GM12878 (cell line): ENCODE results near the gene CYSRT1. TPM values are rescaled to one million over a fixed set of nuclear protein-coding genes. Genes with fewer than 3 reads are reported as not detected.
A peak's percentile ranks its signal among the peaks of the same experiment; 100 is the strongest.

Source experiments
- ATF2 ChIP-seq: IDR thresholded peaks from 2 replicates; pipeline ENCODE4 v1.6.1; 2012; ENCODE audit warnings: low read length, inconsistent platforms
- E4F1 ChIP-seq: fragments of 450-650 bp; IDR thresholded peaks from 2 replicates; pipeline ENCODE4 v1.6.1; 2018; ENCODE audit warnings: borderline replicate concordance, mild to moderate bottlenecking; ENCODE audit not compliant: partially characterized antibody
- FOXK2 ChIP-seq: fragments of 450-650 bp; IDR thresholded peaks from 2 replicates; pipeline ENCODE4 v1.6.1; 2017; ENCODE audit warnings: mild to moderate bottlenecking, moderate library complexity
- FOXM1 ChIP-seq: IDR thresholded peaks from 2 replicates; pipeline ENCODE4 v1.6.1; 2012; ENCODE audit warnings: low read depth, mild to moderate bottlenecking, inconsistent platforms, low read length, moderate library complexity
- GATAD2B ChIP-seq: fragments of 450-650 bp; conservative IDR thresholded peaks from 2 replicates; pipeline ENCODE4 v1.6.1; 2017; ENCODE audit warnings: low read depth, mild to moderate bottlenecking, moderate library complexity
- HDAC2 ChIP-seq: fragments of 200-600 bp; sonication (generic); IDR thresholded peaks from 2 replicates; pipeline ENCODE4 v1.6.1; 2017
- IKZF1 ChIP-seq: fragments of 450-650 bp; conservative IDR thresholded peaks from 2 replicates; pipeline ENCODE4 v1.6.1; 2017; ENCODE audit warnings: antibody characterized with exemption, mild to moderate bottlenecking
- JUNB ChIP-seq: IDR thresholded peaks from 2 replicates; pipeline ENCODE4 v1.6.1; 2016; ENCODE audit warnings: antibody characterized with exemption, mild to moderate bottlenecking
- NFYA ChIP-seq: IDR thresholded peaks from 2 replicates; pipeline ENCODE4 v1.6.1; 2011; ENCODE audit warnings: low read depth, mild to moderate bottlenecking, low read length, improper control_type of control experiment, borderline replicate concordance
- PRDM15 ChIP-seq: fragments of 450-650 bp; formaldehyde crosslinking; IDR thresholded peaks from 2 replicates; pipeline ENCODE4 v1.4.0; 2020; ENCODE audit warnings: mild to moderate bottlenecking, moderate library complexity
- RFX5 ChIP-seq: IDR thresholded peaks from 2 replicates; pipeline ENCODE4 v1.6.1; 2011; ENCODE audit warnings: low read depth, low read length, improper control_type of control experiment
- SMARCA5 ChIP-seq: fragments of 450-650 bp; IDR thresholded peaks from 2 replicates; pipeline ENCODE4 v1.6.1; 2017; ENCODE audit warnings: mild to moderate bottlenecking
- STAT1 ChIP-seq: fragments of 450-650 bp; conservative IDR thresholded peaks from 2 replicates; pipeline ENCODE4 v1.6.1; 2014; ENCODE audit warnings: antibody characterized with exemption, mild to moderate bottlenecking
- SUZ12 ChIP-seq: fragments of 200-600 bp; sonication (generic); IDR thresholded peaks from one replicate; pipeline ENCODE4 v1.6.1; 2018; ENCODE audit warnings: antibody characterized with exemption, mild to moderate bottlenecking; ENCODE audit not compliant: unreplicated experiment
- YY1 ChIP-seq: IDR thresholded peaks from 2 replicates; pipeline ENCODE4 v1.6.1; 2011; ENCODE audit warnings: low read depth, mild to moderate bottlenecking, low read length
- ZNF217 ChIP-seq: fragments of 450-650 bp; IDR thresholded peaks from 2 replicates; pipeline ENCODE4 v1.6.1; 2017; ENCODE audit warnings: antibody characterized with exemption, mild to moderate bottlenecking
- ZNF24 ChIP-seq: fragments of 450-650 bp; IDR thresholded peaks from 2 replicates; pipeline ENCODE4 v1.6.1; 2017; ENCODE audit warnings: antibody characterized with exemption, mild to moderate bottlenecking
- ZNF687 ChIP-seq: fragments of 450-650 bp; IDR thresholded peaks from 2 replicates; pipeline ENCODE4 v1.6.1; 2017; ENCODE audit warnings: mild to moderate bottlenecking, moderate library complexity
- polyA plus RNA-seq, 11 experiments: library from polyadenylated mRNA; depleted of rRNA in 4 of 11; unstranded in 6 of 11; stranded (reverse) in 5 of 11; fragments of >200 nt; fragmentation: Nextera tagmentation in 4 of 11; fragmentation: Illumina TruSeq in 1 of 11; extraction: Ambion mirVana in 4 of 11; extraction: Trizol in 1 of 11; gene quantifications; 1 replicate in 1 of 11; 2 replicates in 10 of 11; pipeline versions ENCODE4 v1.2.1 to v1.2.3, GENCODE V29; 2011 to 2016; ENCODE audit warnings: inconsistent platforms in 2 of 11, missing spikeins in 2 of 11, low read depth in 1 of 11
- total RNA-seq, 4 experiments: library from RNA; depleted of rRNA in 3 of 4; stranded (reverse); fragments of >200 nt in 3 of 4; fragmentation: Illumina TruSeq in 1 of 4; extraction: Trizol in 1 of 4; gene quantifications; 2 replicates each; pipeline versions ENCODE4 v1.2.1 to v1.2.3, GENCODE V29; 2013 to 2021

CYSRT1 gene
- total and polyA plus RNA-seq, 10 of the 15 experiments (the other 5 are each of a cell fraction or from before 2014, with no cell fraction given), result 0.24 to 3.6 (median 0.97) TPM; not detected in 1

- TF ChIP-seq FOXM1, result no peak
- TF ChIP-seq YY1, result peak; percentile 95
- no peak for TF ChIP-seq JUNB
- TF ChIP-seq NFYA, result no peak
- peak; percentile 91 for TF ChIP-seq IKZF1
- TF ChIP-seq ZNF24, result 0 out of 2 replicates have a peak, but pooled peaks have one; percentile 33
- no peak for TF ChIP-seq RFX5
- TF ChIP-seq ZNF217, result 0 out of 2 replicates have a peak, but pooled peaks have one; percentile 24
- peak; percentile 95 for TF ChIP-seq SMARCA5
- no peak for TF ChIP-seq ATF2
- no peak for TF ChIP-seq ZNF687
- no peak for TF ChIP-seq HDAC2
- TF ChIP-seq PRDM15 (CRISPR knock-in tag), result no peak
- TF ChIP-seq STAT1, result 0 out of 2 replicates have a peak, but pooled peaks have one; percentile 76
- TF ChIP-seq E4F1, result no peak
- TF ChIP-seq FOXK2, result no peak
- no peak for TF ChIP-seq SUZ12
- TF ChIP-seq GATAD2B, result peak; percentile 96
Observed at GRCh38 chr9:137236238-137236935, 11.4 kb downstream of the CYSRT1 start (continued).
